Myocyte (in vitro differentiated cells): Measurements from ENCODE around the gene DYNLRB2. TPM values are rescaled to one million over a fixed set of nuclear protein-coding genes. Genes with fewer than 3 reads are reported as not detected.

ENCODE experiments used
- DNase-seq: peaks from one replicate; pipeline ENCODE4 v3.0.0-alpha.2; 2012; ENCODE audit warnings: low read depth
- polyA plus RNA-seq: library from polyadenylated mRNA; unstranded; fragments of >200 nt; gene quantifications from one replicate; pipeline ENCODE4 v1.2.1, GENCODE V29; 2012; ENCODE audit warnings: missing spikeins
- total RNA-seq: library from RNA; depleted of rRNA; stranded (reverse); fragments of >200 nt; gene quantifications from 2 replicates; pipeline ENCODE4 v1.2.3, GENCODE V29; 2014

The DYNLRB2 gene
- not detected in 2 replicates for total RNA-seq
- polyA plus RNA-seq, result 0.18 TPM

DNA sequence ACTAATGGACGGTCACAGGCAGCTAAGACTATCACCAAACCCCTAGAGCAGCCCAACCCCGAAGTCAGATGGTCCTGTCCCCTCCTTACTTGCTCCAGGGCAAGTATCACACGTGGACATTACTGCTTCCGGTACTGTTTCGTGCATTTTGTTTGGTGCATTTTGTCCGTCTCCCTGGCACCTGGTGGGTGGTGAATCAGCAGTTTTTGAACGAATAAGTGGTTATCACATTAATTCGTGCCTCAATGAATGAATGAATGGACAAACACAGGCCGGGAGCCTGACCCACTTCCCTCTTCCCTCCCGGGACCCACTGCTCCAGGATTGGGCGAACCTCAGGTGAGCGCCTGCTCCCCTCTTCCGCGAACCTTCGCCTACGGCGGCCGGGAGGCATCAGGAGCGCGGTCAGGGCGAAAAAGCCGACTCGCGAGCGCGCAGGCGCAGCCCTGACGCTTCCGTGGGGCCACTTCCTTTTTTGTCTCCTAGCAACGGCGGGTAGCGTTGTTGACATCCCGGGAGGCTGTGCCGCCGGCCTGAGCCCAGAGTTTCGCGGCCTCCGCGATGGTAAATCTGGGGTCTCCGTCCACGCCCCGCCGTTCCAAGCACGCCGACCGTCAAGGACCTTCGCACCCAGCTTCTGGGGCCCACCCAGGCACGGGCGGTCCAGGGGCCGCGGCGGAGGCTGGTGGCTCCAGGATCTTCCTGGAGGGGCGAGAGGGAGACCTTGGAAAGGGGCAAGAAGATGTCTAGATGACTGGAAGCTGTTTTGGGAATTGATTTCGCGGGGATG lies at the start of gene DYNLRB2:
DYNLRB2 (plus strand) TSS at position 478 of the 790 bp plus-strand sequence; CDS start at position 562, 84 bp downstream.
- peak; percentile 93 for DNase-seq

GRCh38 chr16:80500116-80500859 lies 40.5 kb upstream of the DYNLRB2 start:
- no peak for DNase-seq

GRCh38 chr16:80500961-80501525 lies 39.8 kb upstream of the DYNLRB2 start:
- no peak for DNase-seq

DNA sequence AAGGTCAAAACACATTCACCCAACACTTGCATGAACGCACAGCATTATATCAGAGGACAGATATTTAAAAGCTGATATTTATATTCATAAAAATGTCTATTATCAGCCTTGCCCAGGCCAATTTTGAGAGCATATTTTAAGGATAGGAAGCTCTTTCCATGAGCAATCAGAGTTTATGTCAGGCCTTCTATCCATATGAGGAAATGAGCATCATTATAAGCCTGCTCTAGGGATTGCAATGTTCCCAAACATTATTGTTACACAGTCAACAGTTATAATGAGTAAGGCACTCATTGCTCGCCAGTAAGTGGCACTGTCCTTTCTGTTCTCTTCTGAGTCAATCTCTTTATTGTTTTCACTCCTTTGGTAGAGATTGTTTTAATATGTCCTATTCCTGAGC lies 37.7 kb upstream of the DYNLRB2 start:
- no peak for DNase-seq

GRCh38 chr16:80507538-80507937 lies 33.3 kb upstream of the DYNLRB2 start:
- DNase-seq, result no peak

- DNase-seq, result no peak
These were observed 30.9 kb upstream of the DYNLRB2 start for GRCh38 chr16:80509872-80510271.

- DNase-seq, result no peak
These were observed 28.8 kb upstream of the DYNLRB2 start for GRCh38 chr16:80511824-80512592.

DNA sequence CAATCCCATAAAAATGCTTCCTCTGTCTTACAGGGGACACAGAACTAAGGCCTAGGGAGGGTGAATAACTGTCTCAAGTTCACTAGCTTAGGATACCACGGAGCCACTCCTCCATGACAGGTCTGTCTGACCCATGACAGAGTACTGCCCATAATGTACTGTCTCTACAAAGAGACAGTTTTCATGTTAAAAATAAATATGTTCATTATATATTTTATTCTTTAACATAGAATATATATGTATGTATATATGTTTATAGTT lies 28.3 kb upstream of the DYNLRB2 start:
- DNase-seq, result no peak

DNA sequence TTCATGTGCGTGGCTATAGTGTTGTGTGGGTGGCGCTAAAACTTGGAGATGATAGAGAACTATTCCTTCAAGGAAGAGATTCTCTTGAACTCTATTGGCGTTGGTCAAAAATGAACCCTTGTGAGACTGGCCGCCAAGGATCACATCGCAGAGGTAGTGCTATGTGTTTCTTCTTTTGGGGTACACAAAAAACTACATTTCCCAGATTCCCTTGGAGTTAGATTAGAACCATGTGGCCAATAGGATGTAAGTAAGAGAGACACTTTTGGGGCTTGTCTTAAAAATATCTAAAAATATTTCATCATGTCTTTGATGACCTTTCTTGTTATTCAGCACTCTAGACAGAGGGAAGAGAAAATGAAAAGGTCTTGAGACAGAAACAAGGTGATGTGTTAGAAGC lies 25.4 kb upstream of the DYNLRB2 start:
- DNase-seq, result no peak

GRCh38 chr16:80517846-80518245 lies 22.9 kb upstream of the DYNLRB2 start:
- no peak for DNase-seq

GRCh38 chr16:80518436-80518835 lies 22.4 kb upstream of the DYNLRB2 start:
- DNase-seq, result no peak

- DNase-seq, result no peak
These were observed 21.6 kb upstream of the DYNLRB2 start for GRCh38 chr16:80519189-80519588.

DNA sequence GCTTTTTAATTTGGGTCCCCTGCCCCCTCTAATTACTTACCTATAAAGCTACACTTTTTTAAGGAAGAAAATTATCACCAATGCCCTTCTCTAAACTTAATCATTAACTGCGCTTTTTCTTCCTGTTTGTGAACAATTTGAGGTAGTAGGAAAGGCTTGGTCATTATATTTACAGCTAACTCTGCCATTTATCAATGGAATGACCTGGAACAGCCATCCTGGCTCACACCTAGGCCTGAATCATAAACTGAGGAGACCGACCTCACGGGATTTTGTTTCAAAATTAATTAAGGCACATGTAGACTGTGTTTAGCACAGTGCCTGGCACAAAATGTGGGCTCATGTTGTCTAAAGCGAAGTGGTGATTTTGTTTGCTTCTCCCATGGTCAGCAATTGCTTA lies 15.4 kb upstream of the DYNLRB2 start:
- DNase-seq, result no peak

- peak; percentile 59 for DNase-seq
These were observed 14.3 kb upstream of the DYNLRB2 start for GRCh38 chr16:80526418-80527061.

- no peak for DNase-seq
These were observed 13.5 kb upstream of the DYNLRB2 start for GRCh38 chr16:80527297-80527696.

GRCh38 chr16:80530479-80530878 lies 10.3 kb upstream of the DYNLRB2 start:
- no peak for DNase-seq

GRCh38 chr16:80536238-80536637 lies 4.6 kb upstream of the DYNLRB2 start:
- DNase-seq, result no peak

- DNase-seq, result no peak
These were observed 507 bp downstream of the DYNLRB2 start for GRCh38 chr16:80541306-80541694.

DNA sequence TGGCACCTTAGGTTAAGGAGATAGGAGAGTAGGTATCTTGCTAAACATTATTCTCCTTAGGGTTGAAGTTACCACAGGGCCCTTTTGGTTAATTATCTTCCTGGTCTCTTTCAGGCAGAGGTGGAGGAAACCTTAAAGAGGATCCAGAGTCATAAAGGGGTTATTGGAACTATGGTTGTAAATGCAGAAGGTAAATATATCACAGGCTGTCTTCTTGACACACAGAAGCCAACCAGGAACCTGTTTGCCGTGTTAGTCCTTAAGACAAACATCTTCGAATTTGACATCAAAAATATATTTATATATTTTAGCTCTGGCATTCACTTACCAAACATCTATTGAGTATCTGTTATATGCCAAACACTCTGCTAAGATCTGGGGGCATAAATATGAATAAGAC lies 2.4 kb downstream of the DYNLRB2 start:
- DNase-seq, result no peak

- DNase-seq, result no peak
These were observed 3.5 kb downstream of the DYNLRB2 start for GRCh38 chr16:80544326-80544725.

GRCh38 chr16:80546249-80546648 lies 5.5 kb downstream of the DYNLRB2 start:
- DNase-seq, result no peak
